ENCODE measurements around the gene RPL7A.

RPL7A gene

GRCh38 chr9:133361507-133362092 lies 13.6 kb downstream of the RPL7A start:
- DNase-seq (ENCODE audit: low read depth): no peak
- TF ChIP-seq, protein P1, sequence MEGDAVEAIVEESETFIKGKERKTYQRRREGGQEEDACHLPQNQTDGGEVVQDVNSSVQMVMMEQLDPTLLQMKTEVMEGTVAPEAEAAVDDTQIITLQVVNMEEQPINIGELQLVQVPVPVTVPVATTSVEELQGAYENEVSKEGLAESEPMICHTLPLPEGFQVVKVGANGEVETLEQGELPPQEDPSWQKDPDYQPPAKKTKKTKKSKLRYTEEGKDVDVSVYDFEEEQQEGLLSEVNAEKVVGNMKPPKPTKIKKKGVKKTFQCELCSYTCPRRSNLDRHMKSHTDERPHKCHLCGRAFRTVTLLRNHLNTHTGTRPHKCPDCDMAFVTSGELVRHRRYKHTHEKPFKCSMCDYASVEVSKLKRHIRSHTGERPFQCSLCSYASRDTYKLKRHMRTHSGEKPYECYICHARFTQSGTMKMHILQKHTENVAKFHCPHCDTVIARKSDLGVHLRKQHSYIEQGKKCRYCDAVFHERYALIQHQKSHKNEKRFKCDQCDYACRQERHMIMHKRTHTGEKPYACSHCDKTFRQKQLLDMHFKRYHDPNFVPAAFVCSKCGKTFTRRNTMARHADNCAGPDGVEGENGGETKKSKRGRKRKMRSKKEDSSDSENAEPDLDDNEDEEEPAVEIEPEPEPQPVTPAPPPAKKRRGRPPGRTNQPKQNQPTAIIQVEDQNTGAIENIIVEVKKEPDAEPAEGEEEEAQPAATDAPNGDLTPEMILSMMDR (IDR thresholded peaks at IDR 0.05; ENCODE audit: low read length, missing control alignments): no peak
- no peak overlapping the region for H3K4me3 ChIP-seq (replicated peaks; ENCODE audit: low read depth, low read length)

DNA sequence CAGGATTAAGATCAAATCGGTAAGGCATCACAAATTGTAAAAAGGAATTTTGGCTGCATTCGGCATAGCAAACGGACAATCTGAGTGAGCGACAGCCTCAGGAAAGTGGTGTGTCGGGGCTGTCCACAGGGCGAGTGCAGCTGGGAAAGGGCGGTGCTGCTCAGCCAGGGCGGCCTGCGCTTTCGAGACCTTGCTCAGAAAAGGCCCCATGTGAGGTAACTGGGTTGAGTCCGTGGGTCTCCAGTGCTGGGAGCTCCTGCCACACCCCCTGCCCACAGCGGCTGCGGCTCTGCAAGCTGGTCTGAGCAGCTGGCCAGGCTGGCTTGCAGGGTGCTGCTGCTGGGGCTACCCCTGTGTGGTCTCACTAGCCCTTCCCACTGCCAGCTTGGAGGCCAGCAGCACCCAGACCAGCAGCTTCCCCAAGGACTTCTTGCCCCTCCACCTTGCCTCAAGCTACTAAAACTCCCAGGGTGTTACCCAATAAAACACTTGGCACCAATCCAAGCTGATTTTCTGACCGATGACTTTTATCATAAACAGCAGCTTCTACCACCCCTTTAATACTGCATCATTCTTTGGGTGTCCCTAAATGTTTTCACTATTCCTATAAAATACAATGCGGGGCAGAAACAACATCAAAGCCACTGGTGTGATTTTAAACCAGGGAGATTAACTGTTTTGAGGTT lies 14.5 kb downstream of the RPL7A start:
- no peak overlapping the region for H3K4me3 ChIP-seq (replicated peaks; ENCODE audit: low read depth, low read length)
- DNase-seq (ENCODE audit: low read depth): no peak
- TF ChIP-seq, protein P1 (IDR thresholded peaks at IDR 0.05; ENCODE audit: low read length, missing control alignments): no peak

GRCh38 chr9:133366435-133366834 lies 18.4 kb downstream of the RPL7A start:
- no peak overlapping the region for H3K4me3 ChIP-seq (replicated peaks; ENCODE audit: low read depth, low read length)
- no peak for DNase-seq (ENCODE audit: low read depth)
- TF ChIP-seq, protein P1 (IDR thresholded peaks at IDR 0.05; ENCODE audit: low read length, missing control alignments): no peak

GRCh38 chr9:133367221-133367620 lies 19.2 kb downstream of the RPL7A start:
- no peak for DNase-seq (ENCODE audit: low read depth)
- H3K4me3 ChIP-seq (replicated peaks; ENCODE audit: low read depth, low read length): no peak overlapping the region
- TF ChIP-seq, protein P1 (IDR thresholded peaks at IDR 0.05; ENCODE audit: low read length, missing control alignments): no peak

- TF ChIP-seq, protein P1 (IDR thresholded peaks at IDR 0.05; ENCODE audit: low read length, missing control alignments): no peak
- no peak for DNase-seq (ENCODE audit: low read depth)
- H3K4me3 ChIP-seq (replicated peaks; ENCODE audit: low read depth, low read length): no peak overlapping the region
Observed at GRCh38 chr9:133367778-133368177, 19.8 kb downstream of the RPL7A start.

- no peak overlapping the region for H3K4me3 ChIP-seq (replicated peaks; ENCODE audit: low read depth, low read length)
- DNase-seq (ENCODE audit: low read depth): no peak
- TF ChIP-seq, protein P1 (IDR thresholded peaks at IDR 0.05; ENCODE audit: low read length, missing control alignments): no peak
Observed at GRCh38 chr9:133368249-133368881, 20.3 kb downstream of the RPL7A start.
